Measurements from ENCODE around the gene IL10RB. TPM values are rescaled to one million over a fixed set of nuclear protein-coding genes. Genes with fewer than 3 reads are reported as not detected.

IL10RB gene
- polyA plus RNA-seq, 1 donor (not counting 4 experiments of a cell fraction or from before 2014, with no cell fraction given): 19.6 TPM

DNA sequence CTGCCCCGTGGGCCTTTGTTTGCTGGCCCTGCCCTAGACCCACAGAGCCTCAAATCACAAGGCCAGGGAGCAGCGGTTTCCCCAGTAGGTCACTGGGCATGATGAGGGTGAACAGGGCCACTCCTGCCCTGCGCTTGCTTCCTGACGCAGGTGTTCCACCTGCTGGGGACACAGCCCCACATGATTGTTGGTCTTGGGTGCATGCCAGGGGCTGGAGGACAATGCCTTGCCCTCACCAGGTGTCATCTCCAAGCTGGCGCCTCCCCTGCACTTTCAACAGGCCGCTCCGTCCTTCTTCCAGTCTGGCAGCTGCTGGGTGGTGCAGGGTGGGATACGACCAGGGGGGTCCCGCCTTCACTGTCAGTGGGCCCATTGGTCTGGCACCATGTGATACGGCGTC, 24.3 kb downstream of the IL10RB start:
- H3K4me3 ChIP-seq (ENCODE audit: control insufficient read depth in 2 of 3, extremely low read depth in 1 of 3, insufficient read depth in 2 of 3, low read depth in 1 of 3, low read length in 3 of 3): no peak overlapping the region
- dilution Hi-C loops (cut with MboI; ENCODE audit: extremely low pct_ligation_motif_present, low sequenced_read_pairs): no loop called here
- no peaks in the 10 kb centered on the region for H3K27me3 ChIP-seq (ENCODE audit: control insufficient read depth, extremely low read depth, insufficient read depth, low read length)
- no peaks in the 10 kb centered on the region for H3K9me1 ChIP-seq (ENCODE audit: control insufficient read depth, extremely low read depth, insufficient read depth, low read length)
- H3K4me1 ChIP-seq (ENCODE audit: control insufficient read depth, extremely low read depth, insufficient read depth, low read length): peaks cover 14% of the 10 kb centered on the region
- H3K9ac ChIP-seq (ENCODE audit: control insufficient read depth, extremely low read depth, insufficient read depth, low read length): no peak overlapping the region
- H3K36me3 ChIP-seq (ENCODE audit: control insufficient read depth in 2 of 2, extremely low read depth in 1 of 2, insufficient read depth in 2 of 2, low read length in 2 of 2): peaks cover 3 to 4% of the 10 kb centered on the region in 2 experiments
- no peaks in the 10 kb centered on the region for H4K20me1 ChIP-seq (ENCODE audit: control insufficient read depth, extremely low read depth, insufficient read depth, low read length)
- no peak overlapping the region for H3K4me2 ChIP-seq (ENCODE audit: control insufficient read depth, extremely low read depth, insufficient read depth, low read depth, low read length)
- DNase-seq (ENCODE audit: low read depth, low spot score) (no peak), FAIRE-seq (no peak)
- no peak overlapping the region for H2AFZ ChIP-seq (ENCODE audit: control insufficient read depth, low read length)
- no peak overlapping the region for H3K27ac ChIP-seq (ENCODE audit: control insufficient read depth, insufficient read depth, low read length)
- no peaks in the 10 kb centered on the region for H3K9me3 ChIP-seq (ENCODE audit: control insufficient read depth, low read depth, low read length)
- H3K79me2 ChIP-seq (ENCODE audit: control insufficient read depth, insufficient read depth, low read length): no peaks in the 10 kb centered on the region
- TF ChIP-seq, protein P1, sequence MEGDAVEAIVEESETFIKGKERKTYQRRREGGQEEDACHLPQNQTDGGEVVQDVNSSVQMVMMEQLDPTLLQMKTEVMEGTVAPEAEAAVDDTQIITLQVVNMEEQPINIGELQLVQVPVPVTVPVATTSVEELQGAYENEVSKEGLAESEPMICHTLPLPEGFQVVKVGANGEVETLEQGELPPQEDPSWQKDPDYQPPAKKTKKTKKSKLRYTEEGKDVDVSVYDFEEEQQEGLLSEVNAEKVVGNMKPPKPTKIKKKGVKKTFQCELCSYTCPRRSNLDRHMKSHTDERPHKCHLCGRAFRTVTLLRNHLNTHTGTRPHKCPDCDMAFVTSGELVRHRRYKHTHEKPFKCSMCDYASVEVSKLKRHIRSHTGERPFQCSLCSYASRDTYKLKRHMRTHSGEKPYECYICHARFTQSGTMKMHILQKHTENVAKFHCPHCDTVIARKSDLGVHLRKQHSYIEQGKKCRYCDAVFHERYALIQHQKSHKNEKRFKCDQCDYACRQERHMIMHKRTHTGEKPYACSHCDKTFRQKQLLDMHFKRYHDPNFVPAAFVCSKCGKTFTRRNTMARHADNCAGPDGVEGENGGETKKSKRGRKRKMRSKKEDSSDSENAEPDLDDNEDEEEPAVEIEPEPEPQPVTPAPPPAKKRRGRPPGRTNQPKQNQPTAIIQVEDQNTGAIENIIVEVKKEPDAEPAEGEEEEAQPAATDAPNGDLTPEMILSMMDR (optimal IDR thresholded peaks at IDR 0.05 in 1 of 3, IDR thresholded peaks at IDR 0.05 in 1 of 3, conservative IDR thresholded peaks at IDR 0.05 in 1 of 3; ENCODE audit: extremely low read depth in 1 of 3, insufficient read depth in 2 of 3, low read length in 3 of 3): no peak
- TF ChIP-seq EZH2 (IDR thresholded peaks at IDR 0.05; ENCODE audit: low read length): no peak

DNA sequence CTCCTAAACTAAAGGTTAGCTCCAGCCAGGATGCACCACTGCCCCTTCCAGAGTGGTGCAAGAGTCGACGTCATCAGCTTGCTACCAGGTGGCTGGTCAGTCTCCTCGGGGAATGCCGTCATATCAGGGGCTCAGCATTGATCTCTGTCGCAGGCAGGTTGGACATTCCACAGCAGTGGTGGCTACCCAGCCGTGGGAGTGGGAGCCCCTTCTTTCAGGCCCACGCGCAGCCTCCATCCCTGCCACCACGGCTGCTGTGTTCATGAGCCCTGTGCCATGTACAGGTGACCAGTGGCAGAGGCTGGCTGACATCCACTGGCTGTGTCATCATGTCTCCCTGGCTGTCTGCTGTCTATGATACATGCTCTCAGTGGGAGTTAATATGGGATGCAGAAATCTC, 25.5 kb downstream of the IL10RB start:
- Histone ChIP-seq H3K27me3 (ENCODE audit: control insufficient read depth, extremely low read depth, insufficient read depth, low read length) (no peaks in the 10 kb centered on the region), H3K9ac (ENCODE audit: control insufficient read depth, extremely low read depth, insufficient read depth, low read length) (no peak overlapping the region), H3K36me3 (ENCODE audit: control insufficient read depth in 2 of 2, extremely low read depth in 1 of 2, insufficient read depth in 2 of 2, low read length in 2 of 2) (peaks cover 3 to 4% of the 10 kb centered on the region in 2 experiments), H3K4me1 (ENCODE audit: control insufficient read depth, extremely low read depth, insufficient read depth, low read length) (peaks cover 15% of the 10 kb centered on the region), H3K4me3 (ENCODE audit: control insufficient read depth in 2 of 3, extremely low read depth in 1 of 3, insufficient read depth in 2 of 3, low read depth in 1 of 3, low read length in 3 of 3) (no peak overlapping the region), H3K27ac (ENCODE audit: control insufficient read depth, insufficient read depth, low read length) (no peak overlapping the region), H3K9me1 (ENCODE audit: control insufficient read depth, extremely low read depth, insufficient read depth, low read length) (no peaks in the 10 kb centered on the region), H4K20me1 (ENCODE audit: control insufficient read depth, extremely low read depth, insufficient read depth, low read length) (no peaks in the 10 kb centered on the region), H3K79me2 (ENCODE audit: control insufficient read depth, insufficient read depth, low read length) (no peaks in the 10 kb centered on the region), H3K4me2 (ENCODE audit: control insufficient read depth, extremely low read depth, insufficient read depth, low read depth, low read length) (no peak overlapping the region), H2AFZ (ENCODE audit: control insufficient read depth, low read length) (no peak overlapping the region), H3K9me3 (ENCODE audit: control insufficient read depth, low read depth, low read length) (no peaks in the 10 kb centered on the region)
- dilution Hi-C loops (cut with MboI; ENCODE audit: extremely low pct_ligation_motif_present, low sequenced_read_pairs): no loop called here
- FAIRE-seq (no peak), DNase-seq (ENCODE audit: low read depth, low spot score) (no peak)
- TF ChIP-seq, protein P1 (optimal IDR thresholded peaks at IDR 0.05 in 1 of 3, IDR thresholded peaks at IDR 0.05 in 1 of 3, conservative IDR thresholded peaks at IDR 0.05 in 1 of 3; ENCODE audit: extremely low read depth in 1 of 3, insufficient read depth in 2 of 3, low read length in 3 of 3): no peak
